Mesenchymal stem cell (in vitro differentiated cells and primary cell): Measurements from ENCODE around the gene DRICH1.
"Not testable (repeated sequence)": the region's sequence is repeated elsewhere in the genome, so short reads cannot be mapped to it uniquely, and the experiment has no call there.

Experiments used
- DNase-seq: peaks from one replicate; pipeline ENCODE4 v3.0.0-alpha.2; 2013
- H2AFZ ChIP-seq: one replicate; pipeline ENCODE4 v1.6.1; 2013; ENCODE audit warnings: low read depth, mild to moderate bottlenecking, control low read depth, inconsistent platforms, low read length, moderate library complexity
- H2AK5ac ChIP-seq: 2 replicates; pipeline ENCODE4 v1.6.1; 2013; ENCODE audit warnings: low read length, moderate library complexity, mild to moderate bottlenecking, inconsistent platforms; ENCODE audit not compliant: severe bottlenecking
- H2BK120ac ChIP-seq: one replicate; pipeline ENCODE4 v1.6.1; 2013; ENCODE audit warnings: low read depth, mild to moderate bottlenecking, inconsistent platforms, low read length, moderate library complexity
- H2BK12ac ChIP-seq, 2 experiments: one replicate each; pipeline ENCODE4 v1.6.1; 2013; ENCODE audit warnings: inconsistent platforms in 2 of 2, low read length in 2 of 2, mild to moderate bottlenecking in 2 of 2, moderate library complexity in 2 of 2, control low read depth in 1 of 2
- H2BK15ac ChIP-seq: one replicate; pipeline ENCODE4 v1.6.1; 2013; ENCODE audit warnings: mild to moderate bottlenecking, low read depth, inconsistent platforms; ENCODE audit not compliant: poor library complexity, severe bottlenecking
- H2BK5ac ChIP-seq: 2 replicates; pipeline ENCODE4 v1.6.1; 2013; ENCODE audit warnings: low read depth, mild to moderate bottlenecking, low read length, control low read depth, inconsistent platforms; ENCODE audit not compliant: poor library complexity, severe bottlenecking
- H3K14ac ChIP-seq, 2 experiments: one replicate each; pipeline ENCODE4 v1.6.1; 2013; ENCODE audit warnings: inconsistent platforms in 2 of 2, low read length in 2 of 2, control low read depth in 1 of 2, mild to moderate bottlenecking in 1 of 2, moderate library complexity in 1 of 2
- H3K18ac ChIP-seq, 2 experiments: one replicate each; pipeline ENCODE4 v1.6.1; 2013; ENCODE audit warnings: inconsistent platforms in 2 of 2, low read length in 2 of 2, control low read depth in 1 of 2, low read depth in 1 of 2, mild to moderate bottlenecking in 1 of 2
- H3K23ac ChIP-seq, 2 experiments: one replicate each; pipeline ENCODE4 v1.6.1; 2013; ENCODE audit warnings: inconsistent platforms in 2 of 2, low read length in 2 of 2, mild to moderate bottlenecking in 2 of 2, moderate library complexity in 2 of 2, control low read depth in 1 of 2
- H3K27ac ChIP-seq: 2 replicates; pipeline ENCODE4 v1.5.1; 2013; ENCODE audit warnings: mild to moderate bottlenecking, moderate library complexity, low read length, control low read depth, inconsistent platforms; ENCODE audit not compliant: poor library complexity, severe bottlenecking
- H3K27me3 ChIP-seq, 2 experiments: 2 replicates each; pipeline versions ENCODE4 v1.6.1 to v1.7.0; 2013; ENCODE audit warnings: low read length in 2 of 2, mild to moderate bottlenecking in 2 of 2, moderate library complexity in 2 of 2, control low read depth in 1 of 2, inconsistent platforms in 1 of 2; ENCODE audit not compliant: control insufficient read depth in 1 of 2, insufficient read depth in 1 of 2
- H3K36me3 ChIP-seq, 2 experiments: 2 replicates each; pipeline versions ENCODE4 v1.6.1 to v1.7.0; 2013; ENCODE audit warnings: low read length in 2 of 2, control low read depth in 1 of 2, inconsistent platforms in 1 of 2, low read depth in 1 of 2, mild to moderate bottlenecking in 1 of 2; ENCODE audit not compliant: insufficient read depth in 2 of 2, control insufficient read depth in 1 of 2
- H3K4ac ChIP-seq, 2 experiments: one replicate each; pipeline ENCODE4 v1.6.1; 2013; ENCODE audit warnings: inconsistent platforms in 2 of 2, low read length in 2 of 2, mild to moderate bottlenecking in 2 of 2, moderate library complexity in 2 of 2, control low read depth in 1 of 2, low read depth in 1 of 2
- H3K4me1 ChIP-seq: 2 replicates; pipeline ENCODE4 v1.6.1; 2013; ENCODE audit warnings: low read depth, low read length, control low read depth; ENCODE audit not compliant: control insufficient read depth, insufficient read depth
- H3K4me2 ChIP-seq: 2 replicates; pipeline ENCODE4 v1.6.1; 2013; ENCODE audit warnings: low read length, mild to moderate bottlenecking, inconsistent platforms; ENCODE audit not compliant: poor library complexity, severe bottlenecking
- H3K4me3 ChIP-seq, 2 experiments: 2 replicates each; pipeline versions ENCODE4 v1.5.1 to v1.7.0; 2013; ENCODE audit warnings: low read length in 2 of 2, mild to moderate bottlenecking in 2 of 2, control low read depth in 1 of 2, low read depth in 1 of 2; ENCODE audit not compliant: insufficient read depth in 1 of 2
- H3K79me1 ChIP-seq: replicated peaks from 2 replicates; pipeline ENCODE4 v1.6.1; 2013; ENCODE audit warnings: mild to moderate bottlenecking, control low read depth, low read length, inconsistent platforms; ENCODE audit not compliant: poor library complexity, severe bottlenecking
- H3K9ac ChIP-seq: 2 replicates; pipeline ENCODE4 v1.7.0; 2013; ENCODE audit warnings: mild to moderate bottlenecking, low read length, moderate library complexity
- H3K9me3 ChIP-seq: 2 replicates; pipeline ENCODE4 v1.7.0; 2013; ENCODE audit warnings: mild to moderate bottlenecking, low read length; ENCODE audit not compliant: control insufficient read depth
- H4K8ac ChIP-seq: one replicate; pipeline ENCODE4 v1.6.1; 2013; ENCODE audit warnings: inconsistent platforms, mild to moderate bottlenecking, low read length, moderate library complexity
- H4K91ac ChIP-seq: one replicate; pipeline ENCODE4 v1.6.1; 2013; ENCODE audit warnings: mild to moderate bottlenecking, low read length, inconsistent platforms
- WGBS: methylation state at CpG from one replicate; pipeline ENCODE4 v1.1.7; 2013; ENCODE audit warnings: mixed read lengths; 5-methylcytosine and 5-hydroxymethylcytosine counted together

Gene DRICH1

DNA sequence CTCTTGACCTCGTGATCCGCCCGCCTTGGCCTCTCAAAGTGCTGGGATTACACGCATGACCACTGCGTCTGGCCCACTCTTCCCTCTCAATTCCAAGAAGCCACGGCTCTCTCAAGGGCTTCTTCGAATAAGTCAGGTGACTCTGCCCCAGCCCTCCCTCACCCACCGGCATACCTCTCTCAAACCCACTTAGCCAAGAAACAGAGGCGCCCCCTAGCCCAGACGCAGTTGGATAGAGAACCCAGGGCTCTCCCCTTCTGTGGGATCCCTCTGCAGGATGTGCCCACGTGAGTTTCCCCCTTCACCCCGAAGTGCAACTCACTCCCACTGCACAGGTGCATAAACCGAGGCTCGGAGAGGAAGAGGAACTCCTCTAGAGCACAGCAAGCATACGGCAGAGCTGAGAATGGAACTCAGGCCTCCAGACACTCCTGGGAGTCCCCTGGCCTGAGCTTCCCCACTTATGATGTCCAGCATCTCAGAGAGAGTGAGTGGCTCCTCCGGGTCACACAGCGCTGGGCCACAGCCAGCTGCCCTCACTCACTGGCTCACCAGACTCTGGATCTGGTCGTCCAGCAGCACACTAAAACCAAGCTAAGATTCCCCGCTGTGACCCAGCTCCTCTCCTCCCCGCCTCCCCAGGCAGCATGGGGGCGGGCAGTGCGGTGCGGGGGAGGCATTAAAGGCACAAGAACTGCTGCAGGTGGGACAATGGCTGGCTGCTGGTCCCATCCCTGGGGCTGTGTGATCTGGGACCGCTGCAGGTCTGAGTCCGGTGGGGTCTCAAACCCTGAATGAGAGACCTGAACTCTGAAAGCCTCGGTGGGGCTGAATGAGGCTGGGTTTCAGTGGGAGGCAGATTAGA, 41.9 kb upstream of the DRICH1 start:
- H3K4me3 ChIP-seq: no peak overlapping the region
- no peak overlapping the region for H2BK5ac ChIP-seq
- no peak overlapping the region for H2AK5ac ChIP-seq
- no peak overlapping the region for H2AFZ ChIP-seq
- no peak overlapping the region for H3K23ac ChIP-seq
- no peaks in the 10 kb centered on the region for H3K27me3 ChIP-seq
- no peak overlapping the region for H3K9ac ChIP-seq
- H3K36me3 ChIP-seq: peaks cover under 1 to 7% of the 10 kb centered on the region in 2 experiments
- no peak overlapping the region for H3K18ac ChIP-seq
- H3K4me1 ChIP-seq: peaks cover 34% of the 10 kb centered on the region
- no peak for DNase-seq
- H4K91ac ChIP-seq: peak overlapping the region; percentile 28
- no peak overlapping the region for H4K8ac ChIP-seq
- no peaks in the 10 kb centered on the region for H3K9me3 ChIP-seq
- H2BK12ac ChIP-seq: no peak overlapping the region
- no peak overlapping the region for H2BK120ac ChIP-seq
- WGBS: 87% methylated on average over 25 of the region's 26 CpGs
- H3K27ac ChIP-seq: no peak overlapping the region
- no peak overlapping the region for H3K4ac ChIP-seq
- H3K14ac ChIP-seq: no peak overlapping the region
- H3K4me2 ChIP-seq: no peak overlapping the region
- H3K79me1 ChIP-seq: peaks cover 2% of the 10 kb centered on the region
- no peak overlapping the region for H2BK15ac ChIP-seq

DNA sequence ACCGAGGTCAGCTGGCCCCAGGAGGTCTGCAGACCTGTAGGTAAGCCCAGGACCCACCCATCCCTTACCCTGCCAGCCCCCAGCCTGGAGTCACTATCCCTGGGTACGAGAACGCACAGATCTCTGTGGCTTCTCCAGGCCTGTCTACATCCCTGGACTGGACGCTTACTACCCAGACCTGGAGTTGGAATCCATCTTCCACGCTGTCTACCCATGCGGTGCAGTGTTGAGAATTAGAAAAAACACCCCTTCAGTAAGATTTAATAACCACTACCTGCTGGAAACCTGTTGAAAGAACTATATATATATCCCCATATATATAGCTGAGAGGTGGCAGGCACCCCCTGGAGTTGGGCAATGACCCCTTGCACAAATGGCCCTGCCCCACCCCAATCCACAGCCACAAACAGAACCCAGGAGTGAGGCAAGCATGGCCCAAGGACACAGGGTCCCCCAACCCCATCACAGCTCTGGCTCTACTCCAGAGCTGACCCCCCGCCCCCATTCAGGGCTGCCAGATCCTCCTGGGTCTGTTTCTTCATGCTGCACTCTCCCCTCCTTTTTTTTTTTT, 41.0 kb upstream of the DRICH1 start:
- Histone ChIP-seq H3K4me2 (no peak overlapping the region), H2BK5ac (no peak overlapping the region), H3K18ac (no peak overlapping the region), H3K14ac (no peak overlapping the region), H3K9me3 (no peaks in the 10 kb centered on the region), H2BK120ac (no peak overlapping the region), H3K23ac (no peak overlapping the region), H4K8ac (no peak overlapping the region), H3K9ac (no peak overlapping the region), H3K36me3 (peaks cover 0 to 7% of the 10 kb centered on the region in 2 experiments), H4K91ac (no peak overlapping the region), H2BK15ac (no peak overlapping the region), H3K4ac (no peak overlapping the region), H3K27me3 (no peaks in the 10 kb centered on the region), H2AK5ac (no peak overlapping the region), H3K4me1 (peaks cover 34% of the 10 kb centered on the region), H3K79me1 (peaks cover 2% of the 10 kb centered on the region), H2BK12ac (no peak overlapping the region), H3K27ac (no peak overlapping the region), H3K4me3 (no peak overlapping the region), H2AFZ (no peak overlapping the region)
- no peak for DNase-seq
- 85% methylated on average over 7 of the region's 7 CpGs for WGBS

DNA sequence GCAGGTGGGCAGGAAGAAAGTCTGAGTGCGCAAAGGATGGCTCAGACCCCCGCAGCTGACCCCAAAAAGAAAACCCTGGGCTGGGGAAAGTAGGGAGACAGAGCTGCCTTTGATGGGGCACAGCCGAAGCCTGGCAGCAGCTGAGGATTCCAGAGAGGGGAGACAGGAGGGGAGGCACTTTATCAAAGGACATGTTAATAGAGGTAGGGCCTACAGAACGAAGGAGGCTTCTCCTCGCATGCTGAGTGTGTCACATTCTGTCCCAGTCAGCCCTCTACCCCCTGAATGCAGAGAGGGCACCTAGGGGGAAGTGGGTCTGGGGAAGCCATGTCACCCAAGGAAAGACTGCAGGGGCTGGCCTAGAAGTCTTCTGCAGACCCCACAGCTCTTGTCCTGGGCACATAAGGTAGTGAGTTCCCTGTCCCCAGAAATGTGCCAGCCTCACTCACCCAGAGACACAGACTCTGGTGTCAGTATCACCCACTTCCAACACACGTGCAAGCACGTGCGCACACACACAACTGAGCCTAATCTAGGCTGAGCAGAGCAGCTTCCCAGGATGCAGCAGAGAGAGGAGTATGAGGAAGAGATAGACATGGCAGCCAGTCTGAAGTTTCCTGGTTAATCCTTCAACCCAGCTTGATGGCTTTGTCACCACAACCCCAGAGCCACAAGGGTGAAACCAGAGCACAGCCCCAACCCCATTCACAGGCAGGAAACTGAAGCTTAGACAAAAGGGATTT, 40.4 kb upstream of the DRICH1 start:
- not testable (repeated sequence) for H3K18ac ChIP-seq, H3K27me3 ChIP-seq, H3K79me1 ChIP-seq, H2AFZ ChIP-seq, H4K91ac ChIP-seq, H2BK12ac ChIP-seq, H2AK5ac ChIP-seq, H3K23ac ChIP-seq, H2BK15ac ChIP-seq, H2BK120ac ChIP-seq, H3K9me3 ChIP-seq, H4K8ac ChIP-seq, H3K9ac ChIP-seq, H3K4me2 ChIP-seq, H3K14ac ChIP-seq, H2BK5ac ChIP-seq, H3K27ac ChIP-seq, H3K4me3 ChIP-seq, DNase-seq, H3K4ac ChIP-seq, H3K36me3 ChIP-seq
- 98% methylated on average over 5 of the region's 8 CpGs for WGBS
- peaks cover 30% of the 10 kb centered on the region for H3K4me1 ChIP-seq

- H3K4ac ChIP-seq, H2BK120ac ChIP-seq, H3K9ac ChIP-seq, H3K4me3 ChIP-seq, DNase-seq, H3K9me3 ChIP-seq, H3K79me1 ChIP-seq, H3K27ac ChIP-seq, H4K91ac ChIP-seq, H3K18ac ChIP-seq, H2BK5ac ChIP-seq, H3K27me3 ChIP-seq, H2BK15ac ChIP-seq, H3K36me3 ChIP-seq, H2BK12ac ChIP-seq, H3K14ac ChIP-seq, H2AK5ac ChIP-seq, H3K23ac ChIP-seq, H3K4me2 ChIP-seq, H4K8ac ChIP-seq, H2AFZ ChIP-seq: not testable (repeated sequence)
- no CpG with 5 or more reads among the region's 4 CpGs for WGBS
- peaks cover 29% of the 10 kb centered on the region for H3K4me1 ChIP-seq
Observed at GRCh38 chr22:23671387-23671786, 39.3 kb upstream of the DRICH1 start.
